ENCODE data around the gene POLR3A. TPM values are rescaled to one million over a fixed set of nuclear protein-coding genes. Genes with fewer than 3 reads are reported as not detected.

The POLR3A gene
- total RNA-seq, 1 experiment from 2014 or later, result 38.0 TPM

DNA sequence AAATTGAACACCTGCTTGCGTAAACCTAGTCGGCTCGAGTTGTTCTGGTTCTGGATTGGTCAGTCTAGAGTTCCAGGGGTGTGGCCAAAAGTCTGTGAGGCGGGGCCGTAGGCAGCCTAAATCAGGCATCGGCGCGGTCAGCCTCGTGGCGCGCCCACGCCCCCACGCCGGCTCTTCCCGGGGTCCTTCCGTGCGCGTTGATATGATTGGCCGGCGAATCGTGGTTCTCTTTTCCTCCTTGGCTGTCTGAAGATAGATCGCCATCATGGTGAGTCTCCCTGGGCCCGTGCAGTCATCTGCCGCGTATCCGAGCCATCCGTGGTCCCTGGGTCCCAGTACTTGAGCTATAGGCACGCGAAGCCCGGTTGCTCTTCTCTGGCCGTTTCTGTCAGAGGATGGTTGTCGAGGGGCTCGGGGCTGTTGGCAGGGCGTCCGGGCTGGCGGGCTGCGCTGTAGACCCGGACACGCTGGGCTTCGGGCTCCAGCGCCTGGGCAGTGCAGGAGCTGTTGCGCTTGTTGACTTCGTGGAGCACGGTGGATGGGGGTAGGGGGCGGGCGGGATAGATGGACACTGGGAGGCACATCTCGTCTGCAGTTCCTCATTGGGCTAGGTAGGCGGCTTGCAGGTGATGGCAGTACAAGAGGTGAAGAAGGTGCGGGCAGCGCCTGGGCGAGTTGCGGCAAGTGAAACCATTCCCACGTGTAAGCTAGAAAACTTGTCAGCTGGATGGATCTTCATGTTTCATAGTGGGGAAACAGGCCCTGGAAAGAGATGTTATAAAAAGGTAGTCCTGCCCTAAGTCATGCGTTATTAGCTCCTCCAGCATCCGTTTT lies 4.5 kb upstream of the POLR3A start, which contains the start of gene RPS24:
TSS of gene RPS24 (plus strand) at position 227 of the 834 bp plus-strand sequence. CDS start at position 266, 39 bp downstream.
- H3K4me1 Mint-ChIP-seq, result peaks cover 40 to 41% of the 10 kb centered on the region in 2 experiments
- Histone ChIP-seq H4K91ac (ENCODE audit: insufficient read length, low read depth, low read length) (no peak within 1 kb of the TSS), H2BK20ac (ENCODE audit: low read depth, low read length, poor library complexity, severe bottlenecking) (no peak within 1 kb of the TSS), H2BK5ac (ENCODE audit: insufficient read length, low read length) (no peak within 1 kb of the TSS), H2BK120ac (ENCODE audit: low read depth, low read length, poor library complexity, severe bottlenecking) (no peak within 1 kb of the TSS), H3K9me3 (ENCODE audit: control insufficient read depth, low read depth, low read length) (no peaks in the 10 kb centered on the region), H2AFZ (ENCODE audit: low read length) (no peak within 1 kb of the TSS), H4K5ac (ENCODE audit: insufficient read length, low read depth, low read length) (no peak within 1 kb of the TSS), H3K23ac (ENCODE audit: insufficient read length, low read depth, low read length) (no peak within 1 kb of the TSS), H2BK12ac (ENCODE audit: insufficient read length, low read depth, low read length) (no peak within 1 kb of the TSS), H3K23me2 (ENCODE audit: insufficient read length, low read depth, low read length, poor library complexity, severe bottlenecking) (peaks cover 8% of the 10 kb centered on the region), H3K14ac (ENCODE audit: insufficient read depth, low read length) (peak within 1 kb of the TSS; percentile 72; the same call in 1 of the 2 replicates), H3K79me2 (ENCODE audit: insufficient read depth, low read length) (peaks cover 28% of the 10 kb centered on the region), H3K18ac (ENCODE audit: insufficient read length, low read depth, low read length) (peak within 1 kb of the TSS; percentile 41), H2AK5ac (ENCODE audit: insufficient read length, low read length) (no peak within 1 kb of the TSS), H3K4me1 (ENCODE audit: insufficient read depth, low read length) (peaks cover 2% of the 10 kb centered on the region; the same call in 1 of the 2 replicates), H3K27ac (ENCODE audit: insufficient read length, low read depth, low read length) (peak within 1 kb of the TSS; percentile 30), H4K20me1 (ENCODE audit: control insufficient read depth, insufficient read depth, insufficient read length) (peaks cover 5% of the 10 kb centered on the region), H3K9ac (ENCODE audit: extremely low read depth, insufficient read length, low read length) (peak within 1 kb of the TSS; percentile 88), H3K79me1 (ENCODE audit: insufficient read depth, low read depth, low read length, poor library complexity, severe bottlenecking) (peaks cover 3% of the 10 kb centered on the region), H2BK15ac (ENCODE audit: low read depth, low read length) (no peak within 1 kb of the TSS), H3K4me2 (ENCODE audit: insufficient read depth, insufficient read length, low read length) (peak within 1 kb of the TSS; percentile 96), H3K56ac (ENCODE audit: insufficient read length, low read depth, low read length) (no peak within 1 kb of the TSS), H3T11ph (ENCODE audit: low read length) (no peak within 1 kb of the TSS), H4K8ac (replicated peaks; ENCODE audit: insufficient read length, low read depth, low read length) (no peak within 1 kb of the TSS), H3K27me3 (ENCODE audit: insufficient read depth, low read length) (no peaks in the 10 kb centered on the region), H3K4ac (ENCODE audit: low read depth, low read length) (no peak within 1 kb of the TSS)
- no peaks in the 10 kb centered on the region; a peak in 2 of 5 replicates for H3K9me3 Mint-ChIP-seq
- peak within 1 kb of the TSS; percentile 96 to 98 (median 97) for H3K27ac Mint-ChIP-seq
- TF ChIP-seq, protein P1, sequence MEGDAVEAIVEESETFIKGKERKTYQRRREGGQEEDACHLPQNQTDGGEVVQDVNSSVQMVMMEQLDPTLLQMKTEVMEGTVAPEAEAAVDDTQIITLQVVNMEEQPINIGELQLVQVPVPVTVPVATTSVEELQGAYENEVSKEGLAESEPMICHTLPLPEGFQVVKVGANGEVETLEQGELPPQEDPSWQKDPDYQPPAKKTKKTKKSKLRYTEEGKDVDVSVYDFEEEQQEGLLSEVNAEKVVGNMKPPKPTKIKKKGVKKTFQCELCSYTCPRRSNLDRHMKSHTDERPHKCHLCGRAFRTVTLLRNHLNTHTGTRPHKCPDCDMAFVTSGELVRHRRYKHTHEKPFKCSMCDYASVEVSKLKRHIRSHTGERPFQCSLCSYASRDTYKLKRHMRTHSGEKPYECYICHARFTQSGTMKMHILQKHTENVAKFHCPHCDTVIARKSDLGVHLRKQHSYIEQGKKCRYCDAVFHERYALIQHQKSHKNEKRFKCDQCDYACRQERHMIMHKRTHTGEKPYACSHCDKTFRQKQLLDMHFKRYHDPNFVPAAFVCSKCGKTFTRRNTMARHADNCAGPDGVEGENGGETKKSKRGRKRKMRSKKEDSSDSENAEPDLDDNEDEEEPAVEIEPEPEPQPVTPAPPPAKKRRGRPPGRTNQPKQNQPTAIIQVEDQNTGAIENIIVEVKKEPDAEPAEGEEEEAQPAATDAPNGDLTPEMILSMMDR (conservative IDR thresholded peaks at IDR 0.05), result no peak; the same call in 2 of the 3 replicates
- DNase-seq, result peak; percentile 96
- H3K4me3 Mint-ChIP-seq, result peak within 1 kb of the TSS; percentile 97 to 99
- H3K36me3 Mint-ChIP-seq (ENCODE audit: insufficient read depth in 1 of 3, low read depth in 3 of 3), result peaks cover 37 to 50% (median 46%) of the 10 kb centered on the region in 3 experiments
- WGBS (ENCODE audit: extremely low coverage, insufficient read length, low lambda C conversion rate), result no CpG with 5 or more reads among the region's 55 CpGs
- H3K27me3 Mint-ChIP-seq (ENCODE audit: low read depth), result no peaks in the 10 kb centered on the region
